Gastrocnemius medialis (tissue), 4 donors: ENCODE data around the gene ARHGAP15. TPM values are rescaled to one million over a fixed set of nuclear protein-coding genes. Genes with fewer than 3 reads are reported as not detected.

Source experiments
- ATAC-seq, 2 donors: fragments of 150-250 bp; one replicate each; pipeline ENCODE4 v1.9.1; 2016
- DNase-seq, 2 donors: peaks; one replicate each; pipeline ENCODE4 v3.0.0-alpha.2; 2019
- H3K27ac ChIP-seq, 4 donors: fragments of 200-600 bp; sonication (generic); 1 replicate in 1 of 4; 2 replicates in 3 of 4; pipeline ENCODE4 v1.5.1; 2016 to 2018; ENCODE audit warnings: mild to moderate bottlenecking in 2 of 4, moderate library complexity in 1 of 4
- H3K27me3 ChIP-seq, 3 donors: fragments of 200-600 bp; sonication (generic) in 2 of 3; 1 replicate in 1 of 3; 2 replicates in 2 of 3; pipeline versions ENCODE4 v1.5.1 to v1.6.0; 2016 to 2019; ENCODE audit warnings: mild to moderate bottlenecking in 1 of 3, moderate library complexity in 1 of 3
- H3K36me3 ChIP-seq, 2 donors: fragments of 200-600 bp; sonication (generic) in 1 of 2; one replicate each; pipeline ENCODE4 v1.5.1; 2017 to 2018
- H3K4me1 ChIP-seq, 2 donors: fragments of 200-600 bp; sonication (generic) in 1 of 2; one replicate each; pipeline ENCODE4 v1.5.1; 2016 to 2017; ENCODE audit warnings: mild to moderate bottlenecking in 2 of 2
- H3K4me3 ChIP-seq, 4 donors: fragments of 200-600 bp; sonication (generic) in 3 of 4; 1 replicate in 1 of 4; 2 replicates in 3 of 4; pipeline ENCODE4 v1.5.1; 2016 to 2019; ENCODE audit warnings: mild to moderate bottlenecking in 2 of 4
- H3K9me3 ChIP-seq, 3 donors: fragments of 200-600 bp; sonication (generic) in 2 of 3; 1 replicate in 1 of 3; 2 replicates in 2 of 3; pipeline ENCODE4 v1.5.1; 2016 to 2019
- POLR2A ChIP-seq, 2 donors: fragments of 450-650 bp; IDR thresholded peaks; one replicate each; pipeline ENCODE4 v1.6.1; 2017; ENCODE audit warnings: antibody characterized with exemption in 2 of 2, mild to moderate bottlenecking in 2 of 2, moderate library complexity in 2 of 2
- in situ Hi-C, 4 donors: fragments of 200-750 bp; cut with MboI; loops; one replicate each; pipeline versions ENCODE4 v1.15.0 to v1.8.0; 2017; ENCODE audit warnings: low sequenced_read_pairs in 4 of 4
- intact Hi-C: fragments of 100-400 bp; cut with DNase I; formaldehyde crosslinking; loops from one replicate; pipeline ENCODE4 v1.15.1; 2023; ENCODE audit warnings: low total_unique reads
- total RNA-seq, 4 donors: library from RNA; depleted of rRNA; stranded (reverse); fragments of >200 nt; gene quantifications; one replicate each; pipeline versions ENCODE4 v1.1.0 to v1.2.3, GENCODE V29; 2016
- TF ChIP-seq, protein P1 (sequence below), 5 experiments: fragments of 450-650 bp in 3 of 5; fragments of 200-600 bp in 2 of 5; sonication (generic) in 2 of 5; IDR thresholded peaks in 4 of 5; conservative IDR thresholded peaks in 1 of 5; 1 replicate in 4 of 5; 2 replicates in 1 of 5; pipeline ENCODE4 v1.5.1; 2016 to 2019; ENCODE audit warnings: antibody characterized with exemption in 5 of 5, mild to moderate bottlenecking in 3 of 5, moderate library complexity in 3 of 5

Gene ARHGAP15
- total RNA-seq, 4 donors from 2014 or later, result 1.2 to 3.2 (median 1.3) TPM; not detected in 1

DNA sequence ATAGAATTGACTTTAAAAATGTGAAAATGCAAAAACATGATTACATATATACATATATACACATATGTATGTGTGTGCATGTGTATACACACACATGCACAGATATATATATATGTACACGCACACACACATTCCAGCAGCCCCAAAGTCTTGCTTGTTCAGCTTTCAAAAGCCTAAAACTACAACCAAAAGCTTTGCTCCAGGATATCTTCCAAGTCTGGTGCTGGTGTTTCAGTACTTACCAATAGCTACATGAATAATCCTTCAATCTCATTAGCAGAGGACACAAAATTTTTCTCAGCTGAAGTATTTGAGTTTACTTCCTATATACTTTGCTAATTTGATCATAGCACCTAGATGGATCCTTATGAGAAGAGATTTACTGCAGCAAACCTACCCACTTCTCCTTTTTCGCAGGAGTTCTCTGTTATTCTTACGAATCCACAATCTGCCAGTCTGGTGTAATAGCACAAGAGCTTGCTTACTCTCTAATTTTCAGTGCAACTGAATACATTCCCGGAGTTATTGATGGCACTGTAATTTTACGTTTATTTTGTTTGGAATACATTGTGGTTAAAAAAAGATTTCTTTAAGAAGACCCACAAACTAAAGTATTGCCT is 553.3 kb downstream of the ARHGAP15 start:
- DNase-seq, result no peak
- Histone ChIP-seq H3K27ac (no peak overlapping the region), H3K4me1 (no peaks in the 10 kb centered on the region), H3K27me3 (no peaks in the 10 kb centered on the region), H3K36me3 (no peaks in the 10 kb centered on the region), H3K4me3 (no peak overlapping the region), H3K9me3 (no peaks in the 10 kb centered on the region)
- in situ Hi-C loops (no loop called here), intact Hi-C loops (no loop called here)
- no peak for ATAC-seq
- TF ChIP-seq, protein P1, sequence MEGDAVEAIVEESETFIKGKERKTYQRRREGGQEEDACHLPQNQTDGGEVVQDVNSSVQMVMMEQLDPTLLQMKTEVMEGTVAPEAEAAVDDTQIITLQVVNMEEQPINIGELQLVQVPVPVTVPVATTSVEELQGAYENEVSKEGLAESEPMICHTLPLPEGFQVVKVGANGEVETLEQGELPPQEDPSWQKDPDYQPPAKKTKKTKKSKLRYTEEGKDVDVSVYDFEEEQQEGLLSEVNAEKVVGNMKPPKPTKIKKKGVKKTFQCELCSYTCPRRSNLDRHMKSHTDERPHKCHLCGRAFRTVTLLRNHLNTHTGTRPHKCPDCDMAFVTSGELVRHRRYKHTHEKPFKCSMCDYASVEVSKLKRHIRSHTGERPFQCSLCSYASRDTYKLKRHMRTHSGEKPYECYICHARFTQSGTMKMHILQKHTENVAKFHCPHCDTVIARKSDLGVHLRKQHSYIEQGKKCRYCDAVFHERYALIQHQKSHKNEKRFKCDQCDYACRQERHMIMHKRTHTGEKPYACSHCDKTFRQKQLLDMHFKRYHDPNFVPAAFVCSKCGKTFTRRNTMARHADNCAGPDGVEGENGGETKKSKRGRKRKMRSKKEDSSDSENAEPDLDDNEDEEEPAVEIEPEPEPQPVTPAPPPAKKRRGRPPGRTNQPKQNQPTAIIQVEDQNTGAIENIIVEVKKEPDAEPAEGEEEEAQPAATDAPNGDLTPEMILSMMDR (IDR thresholded peaks at IDR 0.05 in 4 of 5, conservative IDR thresholded peaks at IDR 0.05 in 1 of 5), result no peak
- TF ChIP-seq POLR2A (IDR thresholded peaks at IDR 0.05), result no peak

DNA sequence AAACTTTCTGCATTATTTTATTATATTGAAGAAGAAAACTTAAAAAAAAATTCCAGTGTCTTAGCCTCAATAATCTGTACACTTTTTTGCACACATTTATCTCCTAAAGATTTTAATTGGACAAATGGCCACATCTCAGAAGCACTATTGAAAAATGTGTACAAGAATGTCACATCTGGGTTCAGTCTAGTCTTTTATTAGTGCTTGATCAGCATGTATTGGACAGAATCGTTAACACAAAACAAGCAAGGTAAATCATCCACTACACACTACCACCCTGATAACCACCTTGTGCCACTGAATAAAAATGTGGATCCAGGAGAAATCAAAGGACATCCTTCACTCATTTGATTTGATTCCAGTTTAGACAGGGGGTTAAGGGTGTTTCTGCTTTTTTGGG is 554.8 kb downstream of the ARHGAP15 start:
- no peaks in the 10 kb centered on the region for H3K9me3 ChIP-seq
- no peaks in the 10 kb centered on the region for H3K4me1 ChIP-seq
- no peak overlapping the region for H3K4me3 ChIP-seq
- no peak overlapping the region for H3K27ac ChIP-seq
- TF ChIP-seq, protein P1 (IDR thresholded peaks at IDR 0.05 in 4 of 5, conservative IDR thresholded peaks at IDR 0.05 in 1 of 5), result no peak
- no peak for TF ChIP-seq POLR2A (IDR thresholded peaks at IDR 0.05)
- in situ Hi-C loops (no loop called here), intact Hi-C loops (no loop called here)
- ATAC-seq (no peak), DNase-seq (no peak)
- no peaks in the 10 kb centered on the region for H3K27me3 ChIP-seq
- no peaks in the 10 kb centered on the region for H3K36me3 ChIP-seq

DNA sequence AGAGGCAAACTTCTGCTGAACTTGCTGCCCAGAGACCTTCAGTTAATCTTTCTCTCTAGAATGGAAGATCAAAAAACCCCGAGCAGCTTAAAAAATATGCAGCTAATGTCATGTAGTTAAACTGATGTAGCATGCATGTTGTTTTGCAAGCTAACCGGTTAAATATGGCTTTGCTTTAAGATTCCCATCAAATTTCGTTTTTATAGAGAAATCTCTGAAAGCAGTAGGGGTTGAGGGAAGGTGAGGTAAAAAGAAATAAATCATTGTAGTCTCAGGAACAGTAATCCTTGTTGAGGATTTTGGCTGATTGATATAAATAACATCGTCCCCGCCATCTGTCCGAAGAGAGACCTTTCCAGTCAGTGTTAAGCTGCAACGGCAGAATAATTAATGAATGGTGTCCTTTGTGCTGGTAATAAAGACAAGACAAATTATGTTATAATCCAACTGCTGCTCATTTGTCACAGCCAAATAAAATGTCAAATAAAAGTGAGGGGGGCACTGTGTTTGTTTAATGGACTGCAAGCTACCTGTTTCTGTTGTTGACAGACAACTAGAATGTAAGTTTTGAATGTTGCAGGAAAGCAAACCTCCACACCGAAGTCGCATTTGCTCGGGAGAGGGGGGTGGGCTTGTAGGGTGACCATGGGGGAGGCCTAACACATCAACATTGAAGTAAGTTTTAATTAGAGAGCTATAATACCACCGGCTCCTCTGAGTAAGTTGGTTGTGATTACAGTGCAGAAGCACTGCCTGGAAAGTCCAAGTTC is 555.5 kb downstream of the ARHGAP15 start:
- no peak overlapping the region for H3K27ac ChIP-seq

DNA sequence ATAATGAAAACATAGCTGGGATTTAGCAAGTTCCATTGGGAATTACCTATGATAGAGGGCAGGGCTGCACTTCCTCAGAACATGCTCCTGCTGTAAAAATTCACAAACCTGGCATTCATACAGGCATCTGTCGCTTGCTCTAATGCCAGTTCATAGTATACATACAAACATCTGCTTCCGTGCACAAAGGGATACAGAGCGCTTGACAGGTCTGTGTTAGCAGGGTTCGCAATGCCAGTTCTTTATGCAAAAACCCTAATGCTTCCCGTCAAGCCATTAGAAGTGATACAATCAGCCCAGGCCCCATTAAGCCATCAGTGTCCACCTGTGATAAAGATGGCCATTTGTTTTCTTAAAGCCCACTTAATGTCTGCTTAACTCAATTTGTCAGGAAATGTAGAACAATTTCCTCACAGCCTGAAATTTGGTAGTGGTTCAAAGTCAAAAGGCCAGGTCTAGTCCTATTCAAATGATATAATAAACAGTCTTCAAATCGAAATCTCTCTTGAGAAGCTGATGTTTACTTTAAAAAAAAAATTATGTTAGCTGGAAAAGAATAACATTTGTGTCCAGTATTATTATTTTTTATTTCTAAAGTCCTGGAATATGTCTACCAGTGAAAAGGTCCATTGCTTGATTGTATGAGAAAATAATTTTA is 556.3 kb downstream of the ARHGAP15 start:
- no peak for ATAC-seq
- Histone ChIP-seq H3K4me1 (no peaks in the 10 kb centered on the region), H3K27ac (no peak overlapping the region), H3K9me3 (no peaks in the 10 kb centered on the region), H3K4me3 (no peak overlapping the region), H3K36me3 (no peaks in the 10 kb centered on the region), H3K27me3 (no peaks in the 10 kb centered on the region)
- in situ Hi-C loops (no loop called here), intact Hi-C loops (no loop called here)
- no peak for TF ChIP-seq POLR2A (IDR thresholded peaks at IDR 0.05)
- TF ChIP-seq, protein P1 (IDR thresholded peaks at IDR 0.05 in 4 of 5, conservative IDR thresholded peaks at IDR 0.05 in 1 of 5), result no peak
- DNase-seq, result no peak

More for the DNA sequence above, 555.5 kb downstream of the ARHGAP15 start:
- H3K4me3 ChIP-seq, result no peak overlapping the region
- H3K27me3 ChIP-seq, result no peaks in the 10 kb centered on the region
- no peaks in the 10 kb centered on the region for H3K9me3 ChIP-seq
- H3K4me1 ChIP-seq, result no peaks in the 10 kb centered on the region
- intact Hi-C loops, result no loop called here
- ATAC-seq, result no peak
- DNase-seq, result no peak
- in situ Hi-C loops, result no loop called here
- TF ChIP-seq, protein P1 (IDR thresholded peaks at IDR 0.05 in 4 of 5, conservative IDR thresholded peaks at IDR 0.05 in 1 of 5), result no peak
- no peak for TF ChIP-seq POLR2A (IDR thresholded peaks at IDR 0.05)
- H3K36me3 ChIP-seq, result no peaks in the 10 kb centered on the region
